Activated T-helper 1 cell treated with anti-CD3 and anti-CD28 coated beads, Interleukin-2, amount 50 U/mL, for 16 hours (primary cell): ENCODE measurements around the gene TPST1.
"Not testable (repeated sequence)": the region's sequence is repeated elsewhere in the genome, so short reads cannot be mapped to it uniquely, and the experiment has no call there.

Experiments used
- DNase-seq, 2 donors: peaks; one replicate each; pipeline ENCODE4 v3.0.0-alpha.2; 2020; ENCODE audit warnings: low read depth in 1 of 2, low spot score in 1 of 2

TPST1 gene

DNA sequence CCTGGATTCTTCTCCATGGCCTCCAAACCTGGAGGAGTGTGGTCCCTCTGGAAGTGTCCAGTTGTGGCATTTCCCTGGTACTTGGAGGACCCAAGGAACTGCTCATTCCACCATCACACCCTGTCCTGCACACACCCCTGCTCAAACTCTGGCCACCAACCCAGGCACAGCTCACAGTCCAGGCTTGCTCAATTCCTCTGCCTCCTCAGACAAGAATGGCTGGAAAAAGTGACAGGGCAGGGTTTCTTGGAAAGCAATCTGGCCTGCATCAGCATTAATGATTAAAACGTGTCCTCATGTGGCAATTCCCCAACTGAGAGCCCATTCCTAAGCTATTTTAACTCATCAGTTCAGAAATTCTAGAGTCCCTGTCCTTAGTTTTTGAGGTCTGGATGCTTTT is 17.2 kb upstream of the TPST1 start:
- no peak for DNase-seq

DNA sequence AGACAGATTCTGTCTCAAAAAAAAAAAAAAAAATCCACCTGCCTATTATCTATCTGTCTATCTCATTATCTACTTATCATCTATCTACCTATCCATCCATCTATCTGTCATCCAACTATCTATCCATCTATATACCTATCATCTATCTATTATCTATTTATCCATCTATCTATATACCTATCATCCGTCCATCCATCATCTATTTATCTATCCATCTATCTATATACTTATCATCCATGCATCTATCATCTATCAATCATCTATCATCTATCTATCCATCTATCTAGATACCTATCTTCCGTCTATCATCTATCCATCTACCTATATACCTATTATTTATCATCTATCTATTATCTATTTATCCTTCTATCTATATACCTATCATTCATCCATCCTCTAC is 16.5 kb upstream of the TPST1 start:
- no peak for DNase-seq

DNA sequence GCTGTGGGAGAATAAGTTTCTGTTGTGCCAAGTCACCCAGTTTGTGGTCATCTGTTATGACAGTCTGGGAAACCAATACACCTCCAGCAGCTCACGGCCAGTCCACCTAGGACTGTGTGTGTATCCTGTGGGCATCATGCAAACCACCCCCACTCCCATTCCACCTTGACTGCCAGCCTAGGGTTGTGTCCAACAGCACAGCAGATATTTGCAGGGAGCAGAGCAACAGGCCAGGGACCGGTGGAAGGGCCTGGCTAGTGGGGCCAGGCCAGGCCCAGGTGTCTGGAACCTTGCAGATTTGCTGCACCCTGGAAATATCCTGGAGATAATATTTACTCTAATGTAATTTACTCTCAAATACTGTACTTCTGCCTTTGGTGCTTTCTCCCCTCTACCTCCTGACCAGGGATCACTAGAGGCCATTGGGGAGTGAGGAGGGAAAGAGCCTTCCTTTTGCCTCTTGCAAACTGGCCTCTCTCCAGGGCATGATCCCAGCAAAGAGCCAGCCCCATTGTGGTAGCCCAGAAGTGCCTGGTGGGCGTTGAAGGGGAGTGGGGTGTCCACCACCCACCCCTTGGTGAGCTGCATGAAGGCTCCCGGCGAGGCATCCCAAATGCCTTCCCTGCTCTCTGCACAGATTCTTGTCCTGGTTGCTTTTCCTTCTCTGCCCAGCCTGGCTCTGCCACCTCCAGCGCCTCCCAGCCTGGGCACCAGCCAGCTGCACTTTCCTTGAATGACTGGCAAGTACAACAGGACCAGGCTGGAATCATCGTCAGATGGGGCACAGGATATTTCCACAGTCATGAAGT is 15.2 kb upstream of the TPST1 start:
- no peak for DNase-seq

DNA sequence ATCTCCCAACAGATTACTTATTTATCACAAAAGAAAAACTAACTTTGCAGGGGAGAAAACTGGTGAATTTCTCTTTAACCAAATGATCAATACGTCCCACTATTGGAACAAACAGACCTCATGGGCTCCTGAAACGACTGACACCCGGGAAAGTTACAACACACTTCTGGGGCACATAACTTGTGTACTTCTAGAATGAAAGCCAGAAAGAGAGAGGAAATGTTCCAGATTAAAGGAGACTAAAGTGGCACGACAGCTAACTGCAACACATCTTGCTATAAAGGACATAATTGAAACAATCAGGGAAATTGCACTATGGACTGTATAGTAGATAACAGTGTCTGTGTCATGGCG is 14.7 kb upstream of the TPST1 start:
- DNase-seq, result no peak

DNA sequence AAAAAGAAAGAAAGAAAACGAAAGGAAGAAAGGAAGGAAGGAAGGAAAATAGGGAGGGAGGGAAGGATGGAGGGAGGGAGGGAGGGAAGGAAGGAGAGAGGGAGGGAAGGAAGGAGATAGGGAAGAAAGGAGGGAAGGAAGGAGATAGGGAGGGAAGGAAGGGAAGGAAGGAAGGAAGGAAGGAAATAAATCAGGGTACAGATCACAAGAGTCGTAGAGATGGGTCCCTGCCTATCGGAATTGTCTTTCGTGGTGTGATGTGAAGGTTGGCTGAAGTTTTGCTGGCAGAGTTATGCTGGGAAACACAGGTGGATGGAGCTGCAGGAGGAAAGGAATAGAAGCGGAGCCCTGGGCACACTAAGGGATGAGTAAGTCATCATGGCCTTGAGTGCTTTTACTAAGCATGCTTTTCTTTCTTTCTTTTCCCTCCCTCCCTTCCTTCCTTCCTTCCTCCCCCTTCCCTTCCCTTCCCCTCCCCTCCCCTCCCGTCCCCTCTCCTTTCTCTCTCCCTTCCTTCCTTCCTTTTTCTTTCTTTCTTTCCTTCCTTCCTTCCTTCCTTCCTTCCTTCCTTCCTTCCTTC is 11.9 kb upstream of the TPST1 start:
- DNase-seq, result no peak

- DNase-seq, result no peak
Measured at GRCh38 chr7:66198469-66198868, 6.7 kb upstream of the TPST1 start.

- DNase-seq, result no peak
Measured at GRCh38 chr7:66198956-66199355, 6.2 kb upstream of the TPST1 start.

DNA sequence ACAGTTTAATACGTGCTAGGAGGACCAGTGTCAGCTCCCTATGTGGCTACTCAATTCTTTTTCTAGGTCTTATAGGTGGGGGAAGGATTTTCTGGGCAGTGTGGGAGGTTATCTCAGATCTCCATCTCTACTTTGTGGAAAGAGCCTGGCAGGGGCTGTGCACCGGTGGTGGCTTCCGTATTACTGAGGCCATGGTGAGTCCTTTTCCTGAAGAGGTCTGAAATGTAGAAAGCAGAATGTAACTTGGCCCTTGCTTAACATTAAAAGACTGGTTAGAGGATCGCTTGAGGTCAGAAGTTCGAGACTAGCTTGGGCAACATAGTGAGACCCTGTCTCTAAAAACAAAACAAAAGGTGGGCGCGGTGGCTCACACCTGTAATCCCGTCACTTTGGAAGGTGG is 2.7 kb upstream of the TPST1 start:
- DNase-seq, result no peak

DNA sequence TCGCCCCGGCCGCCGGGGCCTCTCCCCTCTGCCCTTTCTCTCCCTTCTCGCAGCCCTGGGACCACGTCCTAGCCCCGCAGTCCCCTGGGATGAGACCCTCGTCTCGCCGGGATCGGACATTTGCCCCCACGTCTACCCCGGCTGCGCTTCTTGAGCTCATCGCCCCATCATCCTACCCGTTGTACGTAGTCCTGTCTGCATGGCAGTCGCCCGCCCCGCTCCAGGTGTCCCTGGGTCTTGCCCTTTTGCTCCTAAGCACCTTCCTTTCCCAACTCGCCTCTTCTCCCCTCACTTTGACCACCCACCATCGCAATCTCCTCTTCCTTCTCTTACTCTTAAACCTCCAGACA is 582 bp downstream of the TPST1 start:
- DNase-seq, result no peak

DNA sequence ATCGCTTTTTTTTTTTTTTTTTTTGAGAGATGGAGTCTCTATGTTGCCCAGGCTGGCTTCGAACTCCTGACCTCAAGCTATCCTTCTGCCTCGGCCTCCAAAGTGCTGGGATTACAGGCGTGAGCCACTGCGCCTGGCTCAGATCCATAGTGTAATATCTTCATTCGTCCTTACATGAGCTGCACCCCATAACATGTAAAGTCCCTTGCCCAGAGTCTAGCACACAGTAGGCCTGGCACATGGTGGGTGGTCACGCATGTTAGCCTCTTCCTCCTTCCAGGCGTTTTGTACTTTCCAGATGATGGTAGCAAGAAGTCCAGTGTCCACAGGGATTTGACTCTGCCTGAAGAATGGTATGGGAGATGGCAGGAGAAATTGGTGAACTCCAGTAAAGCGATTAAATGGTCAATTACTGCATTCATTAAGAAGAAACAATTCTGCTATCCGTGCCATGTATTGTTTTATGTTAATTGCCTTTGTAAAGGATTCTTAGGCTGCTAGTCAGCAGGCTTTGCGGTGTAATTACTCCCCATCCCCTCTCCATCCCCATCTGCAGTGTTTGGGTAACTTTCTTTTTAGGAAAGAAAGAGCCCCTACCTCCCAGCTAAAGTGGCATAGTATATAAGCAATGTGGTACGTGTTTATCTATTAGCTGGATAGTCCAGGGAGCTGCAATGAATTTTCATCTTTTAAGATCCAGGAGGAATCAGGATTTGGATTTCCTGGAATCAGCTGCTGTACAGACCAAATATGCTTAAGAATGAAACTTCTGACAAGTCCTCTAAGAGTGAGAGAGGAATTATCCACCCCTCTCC is 1.2 kb downstream of the TPST1 start:
- no peak for DNase-seq

GRCh38 chr7:66206934-66207240 is 1.8 kb downstream of the TPST1 start:
- DNase-seq, result no peak

DNA sequence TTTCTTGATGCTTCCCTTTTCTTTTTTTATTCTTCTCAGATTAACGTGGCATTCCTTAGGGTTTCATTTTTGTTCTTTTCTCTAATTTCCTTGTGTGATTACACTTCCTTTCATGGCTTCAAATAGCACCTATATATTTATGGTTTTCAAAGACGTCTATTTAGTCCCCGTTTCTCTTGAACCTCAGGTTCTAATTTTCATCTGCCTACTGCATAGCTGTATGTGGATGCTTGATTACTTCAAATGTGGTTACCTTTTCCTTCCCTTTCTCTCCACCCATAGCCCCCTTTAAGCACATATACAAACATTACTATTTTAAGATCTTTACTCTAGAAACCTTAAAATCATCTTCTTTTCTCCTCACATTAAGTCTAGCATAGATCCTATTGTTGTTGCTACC is 2.4 kb downstream of the TPST1 start:
- no peak for DNase-seq

GRCh38 chr7:66211429-66211828 is 6.3 kb downstream of the TPST1 start:
- no peak for DNase-seq

DNA sequence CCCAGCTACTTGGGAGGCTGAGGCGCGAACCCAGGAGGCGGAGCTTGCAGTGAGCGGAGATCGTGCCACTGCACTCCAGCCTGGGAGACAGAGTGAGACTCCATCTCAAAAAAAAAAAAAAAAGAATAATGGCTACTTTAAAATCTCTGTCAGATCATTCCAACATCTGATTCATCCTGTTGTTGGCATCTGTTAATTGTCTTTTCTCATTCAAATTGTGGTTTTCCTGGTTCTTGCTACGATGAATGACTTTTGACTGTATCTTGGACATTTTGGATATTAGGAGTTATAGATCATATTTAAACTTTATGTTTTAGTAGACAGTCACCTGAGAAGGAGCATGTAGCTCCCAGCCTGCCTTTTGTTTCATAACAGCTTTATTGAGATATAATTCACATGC is 8.5 kb downstream of the TPST1 start:
- no peak for DNase-seq

GRCh38 chr7:66216687-66217086 is 11.6 kb downstream of the TPST1 start:
- no peak for DNase-seq

GRCh38 chr7:66219805-66220204 is 14.7 kb downstream of the TPST1 start:
- no peak for DNase-seq

DNA sequence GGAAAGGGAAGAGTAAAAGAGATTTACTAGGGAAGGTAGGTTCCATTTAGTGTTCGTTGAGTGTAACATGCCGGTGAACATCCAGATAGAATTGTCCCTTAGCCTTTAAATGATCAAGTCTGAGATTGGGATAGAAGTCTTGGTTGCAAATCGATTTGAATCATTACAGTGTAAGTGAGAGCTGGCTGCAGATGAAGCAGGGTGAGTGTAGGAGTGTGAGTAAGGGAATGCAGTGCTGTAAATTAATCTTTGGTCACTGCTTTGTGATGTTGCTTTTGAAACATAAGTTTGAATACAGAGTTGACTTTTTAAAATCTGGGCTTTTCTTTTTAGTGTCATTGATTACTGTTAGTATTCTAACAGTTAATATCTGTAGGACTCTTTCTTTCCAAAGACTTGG is 16.3 kb downstream of the TPST1 start:
- DNase-seq, result no peak

DNA sequence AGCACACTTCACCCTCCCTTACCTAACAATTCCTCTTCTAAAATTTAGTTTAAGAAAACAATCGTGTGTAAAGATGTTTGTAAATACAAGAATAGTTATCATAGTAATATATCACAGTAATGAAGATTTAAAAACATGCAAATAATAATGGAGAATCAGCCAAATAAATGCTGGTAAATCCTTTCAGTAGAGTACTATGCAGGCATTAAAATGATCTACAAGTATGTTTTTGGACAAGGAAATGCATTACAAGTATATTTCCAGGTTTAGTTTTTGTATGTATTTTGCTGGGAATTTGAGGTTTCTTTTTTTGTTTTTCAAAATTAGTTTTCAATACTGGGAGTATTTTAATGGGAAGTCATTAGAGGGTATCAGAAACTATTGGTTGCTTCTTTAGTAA is 22.7 kb downstream of the TPST1 start:
- DNase-seq, result no peak

DNA sequence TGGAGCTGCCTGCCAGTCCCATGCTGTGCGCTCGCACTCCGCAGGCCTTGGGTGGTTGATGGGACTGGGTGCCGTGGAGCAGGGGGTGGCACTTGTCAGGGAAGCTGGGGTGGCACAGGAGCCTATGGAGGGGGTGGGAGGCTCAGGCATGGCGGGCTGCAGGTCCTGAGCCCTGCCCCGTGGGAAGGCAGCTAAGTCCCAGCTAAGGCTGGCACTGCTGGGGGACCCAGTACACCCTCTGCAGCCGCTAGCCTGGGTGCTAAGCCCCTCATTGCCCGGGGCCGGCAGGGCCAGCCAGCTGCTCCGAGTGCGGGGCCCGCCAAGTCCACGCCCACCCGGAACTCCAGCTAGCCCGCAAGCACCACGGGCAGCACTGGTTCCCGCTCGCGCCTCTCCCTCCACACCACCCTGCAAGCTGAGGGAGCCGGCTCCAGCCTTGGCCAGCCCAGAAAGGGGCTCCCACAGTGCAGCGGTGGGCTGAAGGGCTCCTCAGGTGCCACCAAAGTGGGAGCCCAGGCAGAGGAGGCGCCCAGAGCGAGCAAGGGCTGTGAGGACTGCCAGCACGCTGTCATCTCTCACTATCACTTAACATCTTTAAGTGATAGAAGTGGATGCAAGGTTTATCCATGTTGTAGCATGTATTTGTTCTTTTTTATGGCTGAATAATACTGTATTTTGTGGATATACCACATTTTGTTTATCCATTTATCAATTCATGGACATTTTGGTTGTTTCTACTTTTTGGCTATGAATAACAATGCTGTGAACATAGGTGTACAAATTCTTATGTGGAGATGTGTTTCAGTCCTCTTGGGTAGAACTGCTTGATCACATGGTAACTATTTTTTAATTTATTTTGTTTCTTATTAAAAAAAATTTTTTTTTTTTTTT is 26.4 kb downstream of the TPST1 start:
- DNase-seq, result not testable (repeated sequence)

DNA sequence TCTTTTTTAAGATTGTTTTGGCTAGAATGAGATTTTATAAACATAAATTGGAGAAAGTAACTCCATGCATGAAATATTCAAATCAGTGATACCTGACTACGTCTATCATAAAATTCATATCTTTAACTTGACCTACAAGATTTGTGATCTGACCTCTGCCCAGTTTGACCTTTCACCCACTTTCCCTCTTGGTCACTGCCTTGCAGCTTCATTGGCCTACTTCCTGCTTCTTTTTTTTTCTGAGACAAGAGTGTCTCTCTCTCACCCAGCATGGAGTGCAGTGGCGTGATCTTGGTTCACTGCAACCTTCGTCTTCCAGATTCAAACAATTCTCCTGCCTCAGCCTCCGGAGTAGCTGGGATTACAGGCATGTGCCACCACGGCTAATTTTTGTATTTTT is 28.5 kb downstream of the TPST1 start:
- no peak for DNase-seq

DNA sequence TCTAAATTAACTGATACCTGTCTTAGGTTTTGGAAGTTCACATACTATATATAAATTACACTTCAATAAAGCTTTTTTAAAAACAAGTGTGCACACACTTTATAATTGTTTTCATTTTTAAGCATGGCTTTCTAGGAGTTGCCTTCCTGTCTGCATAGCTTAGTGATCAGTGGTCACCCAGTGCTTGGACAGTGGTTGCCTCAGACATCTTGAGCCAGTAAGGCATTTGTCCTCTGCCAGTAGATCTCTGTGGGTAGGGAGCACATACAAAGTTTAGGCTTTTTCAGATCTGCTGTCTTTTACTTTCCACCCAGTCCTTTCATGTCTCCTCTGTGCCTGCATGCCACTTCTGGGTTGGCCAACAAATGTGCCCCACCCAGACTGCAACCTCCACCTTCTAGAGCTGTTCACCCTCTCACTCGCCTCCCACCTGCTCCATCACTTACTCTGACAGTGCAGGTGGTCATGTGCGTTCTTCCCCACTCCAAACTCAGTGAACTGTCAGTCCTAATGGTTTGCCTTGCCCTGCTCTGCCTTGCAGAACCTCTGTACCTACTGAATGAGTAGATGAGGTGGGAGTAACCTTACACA is 31.7 kb downstream of the TPST1 start:
- no peak for DNase-seq
